ENCODE measurements around the gene GUCY1B1. TPM values are rescaled to one million over a fixed set of nuclear protein-coding genes. Genes with fewer than 3 reads are reported as not detected.

GUCY1B1 gene
- polyA plus RNA-seq, 3 donors: 0.60 to 0.89 (median 0.72) TPM

DNA sequence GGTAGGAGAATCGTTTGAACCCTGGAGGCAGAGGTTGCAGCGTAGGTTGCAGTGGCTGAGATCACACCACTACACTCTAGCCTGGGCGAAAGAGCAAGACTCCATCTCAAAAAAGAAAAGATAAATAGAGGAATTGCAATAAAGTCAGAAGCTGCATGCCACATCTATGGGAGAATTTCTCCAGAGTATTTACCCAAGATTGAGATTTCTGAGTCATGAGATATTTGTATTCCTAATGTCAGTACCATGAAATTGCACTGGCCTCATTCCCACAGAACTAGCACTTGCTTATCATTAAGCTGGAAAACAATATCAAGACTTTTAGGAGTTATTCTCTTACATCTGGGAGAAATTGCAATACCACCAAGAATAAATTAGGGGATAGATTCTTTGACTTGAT, 69.8 kb downstream of the GUCY1B1 start:
- Mint-ChIP-seq H3K27ac (no peak overlapping the region), H3K4me1 (no peaks in the 10 kb centered on the region)

DNA sequence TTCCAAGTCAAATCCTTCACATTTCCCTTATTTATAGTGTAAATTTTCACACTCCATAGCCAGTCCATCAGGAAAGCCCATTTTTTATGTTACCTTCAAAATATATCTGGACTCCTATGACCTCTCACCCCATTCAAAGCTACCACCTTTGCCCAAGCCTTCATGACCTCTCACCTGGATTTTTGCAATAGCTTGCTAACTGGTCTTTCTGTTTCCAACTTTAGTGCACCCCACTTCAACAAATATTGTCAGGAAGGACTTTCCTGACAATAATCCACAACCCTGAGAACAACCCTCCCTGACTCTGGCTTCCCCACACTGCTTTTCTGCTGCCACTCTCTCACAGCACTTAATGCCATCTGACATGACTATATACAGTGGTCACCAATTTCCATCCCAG, 73.8 kb downstream of the GUCY1B1 start:
- no peak overlapping the region for H3K9ac ChIP-seq (ENCODE audit: insufficient read depth, low read length, poor library complexity, severe bottlenecking)

More for the DNA sequence above, 69.8 kb downstream of the GUCY1B1 start:
- no peak overlapping the region for H3K9ac ChIP-seq (ENCODE audit: insufficient read depth, low read length, poor library complexity, severe bottlenecking)
- H4K20me1 ChIP-seq (ENCODE audit: insufficient read depth, low read length): no peaks in the 10 kb centered on the region
- H3K27me3 ChIP-seq (ENCODE audit: control insufficient read depth in 2 of 2, insufficient read depth in 2 of 2, low read length in 2 of 2): no peaks in the 10 kb centered on the region
- WGBS (ENCODE audit: insufficient coverage): no CpG with 5 or more reads among the region's 3 CpGs
- intact Hi-C loops (cut with micrococcal nuclease): no loop called here
- peaks cover 0 to 6% (median 2%) of the 10 kb centered on the region in 7 donors for H3K9me3 Mint-ChIP-seq
- peaks cover 0 to 2% of the 10 kb centered on the region in 2 donors for H3K9me3 ChIP-seq (replicated peaks in 1 of 2; ENCODE audit: control insufficient read depth in 1 of 2, insufficient read depth in 1 of 2, low read length in 2 of 2)
- no peak overlapping the region for H3K27ac ChIP-seq (ENCODE audit: low read depth in 1 of 2, low read length in 2 of 2)
- no peaks in the 10 kb centered on the region for H3K36me3 ChIP-seq (replicated peaks in 1 of 2; ENCODE audit: control insufficient read depth in 1 of 2, insufficient read depth in 2 of 2, low read length in 2 of 2)
- H3K36me3 Mint-ChIP-seq: no peaks in the 10 kb centered on the region
- no peak overlapping the region for H3K4me3 ChIP-seq (replicated peaks in 1 of 3; ENCODE audit: low read depth in 2 of 3, low read length in 3 of 3)
- no peak overlapping the region for H3K4me2 ChIP-seq (replicated peaks; ENCODE audit: extremely low read depth, low read length, poor library complexity, severe bottlenecking)
- TF ChIP-seq, protein P1, sequence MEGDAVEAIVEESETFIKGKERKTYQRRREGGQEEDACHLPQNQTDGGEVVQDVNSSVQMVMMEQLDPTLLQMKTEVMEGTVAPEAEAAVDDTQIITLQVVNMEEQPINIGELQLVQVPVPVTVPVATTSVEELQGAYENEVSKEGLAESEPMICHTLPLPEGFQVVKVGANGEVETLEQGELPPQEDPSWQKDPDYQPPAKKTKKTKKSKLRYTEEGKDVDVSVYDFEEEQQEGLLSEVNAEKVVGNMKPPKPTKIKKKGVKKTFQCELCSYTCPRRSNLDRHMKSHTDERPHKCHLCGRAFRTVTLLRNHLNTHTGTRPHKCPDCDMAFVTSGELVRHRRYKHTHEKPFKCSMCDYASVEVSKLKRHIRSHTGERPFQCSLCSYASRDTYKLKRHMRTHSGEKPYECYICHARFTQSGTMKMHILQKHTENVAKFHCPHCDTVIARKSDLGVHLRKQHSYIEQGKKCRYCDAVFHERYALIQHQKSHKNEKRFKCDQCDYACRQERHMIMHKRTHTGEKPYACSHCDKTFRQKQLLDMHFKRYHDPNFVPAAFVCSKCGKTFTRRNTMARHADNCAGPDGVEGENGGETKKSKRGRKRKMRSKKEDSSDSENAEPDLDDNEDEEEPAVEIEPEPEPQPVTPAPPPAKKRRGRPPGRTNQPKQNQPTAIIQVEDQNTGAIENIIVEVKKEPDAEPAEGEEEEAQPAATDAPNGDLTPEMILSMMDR (IDR thresholded peaks at IDR 0.05): no peak
- no peaks in the 10 kb centered on the region for H3K79me2 ChIP-seq (ENCODE audit: insufficient read depth, low read length)
- no peaks in the 10 kb centered on the region for H3K4me1 ChIP-seq (ENCODE audit: control insufficient read depth in 1 of 2, insufficient read depth in 2 of 2, low read length in 2 of 2)
- H2AFZ ChIP-seq (ENCODE audit: insufficient read depth, low read depth, low read length, poor library complexity, severe bottlenecking): no peak overlapping the region
- no peak overlapping the region for H3K4me3 Mint-ChIP-seq
- H3K27me3 Mint-ChIP-seq (ENCODE audit: low read depth in 3 of 3): peaks cover 0 to 2% (median 0%) of the 10 kb centered on the region in 3 donors
- no peak for DNase-seq

More for the DNA sequence above, 73.8 kb downstream of the GUCY1B1 start:
- no peaks in the 10 kb centered on the region for H3K9me3 ChIP-seq (replicated peaks in 1 of 2; ENCODE audit: control insufficient read depth in 1 of 2, insufficient read depth in 1 of 2, low read length in 2 of 2)
- no peaks in the 10 kb centered on the region for H3K79me2 ChIP-seq (ENCODE audit: insufficient read depth, low read length)
- TF ChIP-seq, protein P1 (IDR thresholded peaks at IDR 0.05): no peak
- DNase-seq: no peak
- H3K4me3 ChIP-seq (replicated peaks in 1 of 3; ENCODE audit: low read depth in 2 of 3, low read length in 3 of 3): no peak overlapping the region
- Mint-ChIP-seq H3K27ac (no peak overlapping the region), H3K27me3 (ENCODE audit: low read depth in 3 of 3) (no peaks in the 10 kb centered on the region), H3K4me3 (no peak overlapping the region), H3K36me3 (no peaks in the 10 kb centered on the region), H3K4me1 (no peaks in the 10 kb centered on the region), H3K9me3 (peaks cover 0 to 2% (median 0%) of the 10 kb centered on the region in 7 donors)
- no peak overlapping the region for H2AFZ ChIP-seq (ENCODE audit: insufficient read depth, low read depth, low read length, poor library complexity, severe bottlenecking)
- H3K4me2 ChIP-seq (replicated peaks; ENCODE audit: extremely low read depth, low read length, poor library complexity, severe bottlenecking): no peak overlapping the region
- no peaks in the 10 kb centered on the region for H3K27me3 ChIP-seq (ENCODE audit: control insufficient read depth in 2 of 2, insufficient read depth in 2 of 2, low read length in 2 of 2)
- no peak overlapping the region for H3K27ac ChIP-seq (ENCODE audit: low read depth in 1 of 2, low read length in 2 of 2)
- no peaks in the 10 kb centered on the region for H4K20me1 ChIP-seq (ENCODE audit: insufficient read depth, low read length)
- no peaks in the 10 kb centered on the region for H3K36me3 ChIP-seq (replicated peaks in 1 of 2; ENCODE audit: control insufficient read depth in 1 of 2, insufficient read depth in 2 of 2, low read length in 2 of 2)
- no peaks in the 10 kb centered on the region for H3K4me1 ChIP-seq (ENCODE audit: control insufficient read depth in 1 of 2, insufficient read depth in 2 of 2, low read length in 2 of 2)
- intact Hi-C loops (cut with micrococcal nuclease): no loop called here

All from CD14-positive monocyte (primary cell).